ENCODE data around the gene OTOP3. TPM values are rescaled to one million over a fixed set of nuclear protein-coding genes. Genes with fewer than 3 reads are reported as not detected.

The OTOP3 gene
- total RNA-seq, 1 donor from 2014 or later: not detected

GRCh38 chr17:74916136-74916850, 19.4 kb upstream of the OTOP3 start:
- DNase-seq (ENCODE audit: low spot score): no peak

DNA sequence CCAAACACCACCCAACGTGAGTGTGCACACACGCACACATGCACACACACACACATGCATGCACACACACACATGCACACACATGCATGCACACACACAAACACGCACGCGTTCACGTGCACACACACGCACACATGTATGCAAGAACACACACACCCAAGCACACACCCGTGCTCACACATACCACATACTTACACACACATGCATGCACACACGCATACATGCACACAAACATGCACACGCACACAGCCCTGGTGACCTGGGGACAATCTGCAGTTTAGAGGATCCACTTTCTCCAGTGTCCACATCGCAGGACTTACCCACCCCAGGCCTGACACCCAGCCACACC, 18.9 kb upstream of the OTOP3 start:
- no peak for DNase-seq (ENCODE audit: low spot score)

DNA sequence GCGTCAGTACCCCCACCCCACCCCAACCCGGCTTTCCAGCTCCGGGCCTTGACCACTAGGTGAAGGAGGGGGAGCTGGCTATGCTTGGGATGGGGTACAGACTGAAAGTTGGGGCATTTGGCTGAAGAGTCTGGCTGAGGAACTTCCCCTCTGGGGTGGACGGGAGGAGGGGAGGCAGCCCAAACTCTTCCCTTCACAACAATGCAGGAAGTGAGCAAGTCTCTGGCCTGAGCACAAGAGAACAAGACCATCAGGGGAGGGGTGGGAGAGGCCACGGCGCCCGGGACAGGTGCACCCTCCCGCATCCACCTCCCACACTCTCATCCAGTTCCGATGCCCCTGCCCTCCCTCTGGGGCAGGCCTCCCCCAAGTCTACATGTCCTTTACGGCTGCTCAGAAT, 18.3 kb upstream of the OTOP3 start:
- no peak for DNase-seq (ENCODE audit: low spot score)

DNA sequence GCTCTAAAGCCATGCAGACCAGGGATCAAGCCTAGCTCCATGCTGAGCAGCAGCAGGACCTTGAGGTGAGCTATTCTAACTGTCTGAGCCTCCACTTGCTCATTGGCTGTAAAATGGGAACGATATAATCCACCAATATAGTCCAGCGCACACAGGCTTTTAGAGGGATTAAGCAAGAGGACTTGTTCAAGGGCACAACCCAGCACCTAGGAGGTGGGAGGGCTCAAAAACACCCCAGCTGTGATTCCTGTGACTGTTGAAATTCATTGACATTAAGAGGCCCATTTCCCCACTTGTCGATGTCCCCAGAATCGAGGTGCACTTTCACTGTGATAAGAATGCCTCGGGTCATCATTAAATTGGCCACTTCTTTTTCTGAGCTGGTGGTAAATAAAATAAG, 16.8 kb upstream of the OTOP3 start:
- DNase-seq (ENCODE audit: low spot score): no peak

GRCh38 chr17:74919440-74920305, 16.0 kb upstream of the OTOP3 start:
- DNase-seq (ENCODE audit: low spot score): no peak

DNA sequence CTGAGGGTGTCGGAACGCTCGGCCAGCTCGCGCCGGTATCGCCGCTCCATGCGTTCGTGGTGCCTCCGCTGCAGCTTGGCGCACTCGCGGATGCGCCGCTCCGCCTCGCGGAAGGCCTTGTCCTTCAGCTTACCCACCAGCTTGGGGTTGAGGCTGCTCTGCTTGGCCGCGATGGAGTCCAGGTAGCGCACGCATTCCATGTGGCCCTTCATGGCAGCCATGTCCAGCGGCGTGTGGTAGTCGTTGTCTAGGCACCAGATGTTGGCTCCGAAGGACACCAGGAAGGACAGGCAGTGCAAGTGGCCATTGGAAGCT, 15.4 kb upstream of the OTOP3 start:
- DNase-seq (ENCODE audit: low spot score): no peak

DNA sequence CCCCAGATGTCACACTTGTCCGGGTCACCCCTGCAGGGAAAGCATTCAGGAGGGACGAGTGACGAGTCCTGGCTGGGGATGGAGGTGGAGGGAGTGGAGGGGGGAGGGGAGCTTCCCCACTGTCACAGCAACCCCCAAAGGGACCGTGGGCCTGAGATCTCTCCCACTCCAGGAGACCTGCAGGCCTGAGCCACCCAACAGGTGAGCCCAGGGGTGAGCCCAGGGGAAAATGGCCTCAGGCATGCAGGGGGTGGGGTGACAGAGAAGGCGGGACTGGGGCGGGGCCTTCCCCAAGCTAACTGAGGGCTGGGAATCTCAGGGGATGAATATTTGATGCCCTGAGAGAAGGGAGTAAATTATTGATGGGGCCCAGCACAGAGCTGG, 15.1 kb upstream of the OTOP3 start:
- no peak for DNase-seq (ENCODE audit: low spot score)

GRCh38 chr17:74921026-74921681, 14.5 kb upstream of the OTOP3 start:
- no peak for DNase-seq (ENCODE audit: low spot score)

DNA sequence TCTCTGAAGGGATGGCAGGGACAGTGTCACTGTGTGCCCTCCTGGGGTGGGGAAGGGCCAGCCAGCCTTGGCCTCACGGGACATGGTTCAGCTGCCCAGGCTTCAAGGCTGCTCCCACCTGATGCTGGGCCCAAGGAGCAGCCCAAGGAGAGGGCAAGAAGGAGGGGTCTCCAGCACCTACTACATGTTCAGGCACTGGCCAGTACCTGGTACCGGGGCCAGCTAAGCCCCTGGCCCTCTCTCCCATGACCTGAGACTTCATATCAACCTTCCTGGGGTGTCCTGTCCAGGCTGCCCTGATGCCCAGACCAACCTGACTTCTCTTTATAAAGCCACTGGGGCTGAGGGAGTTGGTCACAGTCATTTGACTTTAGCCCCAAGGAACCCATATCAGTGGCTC, 13.9 kb upstream of the OTOP3 start:
- no peak for DNase-seq (ENCODE audit: low spot score)

DNA sequence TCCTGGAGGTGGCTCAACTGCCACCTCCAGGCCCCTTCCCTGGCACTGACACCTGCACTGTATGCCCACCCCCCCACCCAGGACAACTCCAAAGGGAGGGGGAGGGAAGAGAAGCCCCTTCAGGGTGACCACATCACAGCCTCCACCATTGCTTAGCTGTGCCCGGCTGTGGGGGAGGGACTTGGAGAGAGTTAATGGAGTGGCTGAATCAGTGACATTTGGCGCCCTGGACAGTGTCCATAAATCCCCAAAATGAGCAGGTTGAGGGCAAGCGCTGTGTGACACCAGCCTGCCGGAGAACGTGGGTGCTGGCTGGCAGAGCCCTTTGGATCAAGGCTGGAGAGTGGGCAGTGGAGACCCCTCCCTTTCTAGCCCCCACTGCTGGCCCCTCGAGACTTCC, 13.5 kb upstream of the OTOP3 start:
- DNase-seq (ENCODE audit: low spot score): no peak

DNA sequence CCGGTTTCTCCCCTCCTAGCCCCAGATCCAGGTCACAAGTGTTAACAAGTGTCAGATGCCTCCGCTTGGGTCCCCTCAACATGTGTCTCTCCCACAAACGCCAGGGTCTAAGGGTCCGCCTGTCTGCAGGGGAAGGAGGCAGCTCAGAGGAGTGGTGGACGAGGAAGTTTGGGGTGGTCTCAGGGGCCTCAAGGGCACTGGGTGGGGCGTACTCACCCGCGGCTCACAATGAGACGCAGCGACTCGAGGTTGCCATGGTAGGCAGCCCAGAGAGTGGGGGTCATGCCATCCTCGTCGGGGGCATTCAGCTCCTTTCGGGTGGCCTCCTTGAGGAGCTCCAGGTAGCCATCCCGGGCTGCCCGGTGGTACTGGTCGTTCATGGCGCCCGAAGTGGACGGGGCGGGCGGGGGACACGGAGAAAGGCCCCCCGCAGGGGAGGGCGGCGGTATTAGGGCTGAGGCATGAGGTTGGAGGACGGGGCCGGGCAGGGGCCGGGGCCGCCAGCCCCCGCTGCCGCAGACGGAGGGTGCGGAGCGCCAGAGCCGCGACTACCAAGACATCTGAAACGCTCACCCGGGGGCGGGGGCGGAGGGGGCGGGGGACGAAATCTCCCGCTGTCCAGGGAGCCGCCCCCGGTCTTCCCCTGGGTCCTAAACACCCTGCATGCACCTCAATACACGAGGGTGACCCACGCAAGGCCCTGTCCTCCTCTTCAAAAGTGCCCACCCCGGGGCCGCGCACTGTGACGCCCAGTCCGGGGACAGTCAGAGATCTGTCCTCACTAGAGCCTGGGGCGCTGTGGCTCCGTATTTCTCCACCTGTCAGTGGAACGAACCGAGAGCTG, 12.8 kb upstream of the OTOP3 start, which contains the start of gene USH1G:
Gene USH1G (minus strand): TSS at position 562 of the 844 bp plus-strand sequence. CDS start 182 bp downstream, at position 380.
- no peak for DNase-seq (ENCODE audit: low spot score)

- DNase-seq (ENCODE audit: low spot score): no peak
These were observed 12.0 kb upstream of the OTOP3 start for GRCh38 chr17:74923538-74924249.

DNA sequence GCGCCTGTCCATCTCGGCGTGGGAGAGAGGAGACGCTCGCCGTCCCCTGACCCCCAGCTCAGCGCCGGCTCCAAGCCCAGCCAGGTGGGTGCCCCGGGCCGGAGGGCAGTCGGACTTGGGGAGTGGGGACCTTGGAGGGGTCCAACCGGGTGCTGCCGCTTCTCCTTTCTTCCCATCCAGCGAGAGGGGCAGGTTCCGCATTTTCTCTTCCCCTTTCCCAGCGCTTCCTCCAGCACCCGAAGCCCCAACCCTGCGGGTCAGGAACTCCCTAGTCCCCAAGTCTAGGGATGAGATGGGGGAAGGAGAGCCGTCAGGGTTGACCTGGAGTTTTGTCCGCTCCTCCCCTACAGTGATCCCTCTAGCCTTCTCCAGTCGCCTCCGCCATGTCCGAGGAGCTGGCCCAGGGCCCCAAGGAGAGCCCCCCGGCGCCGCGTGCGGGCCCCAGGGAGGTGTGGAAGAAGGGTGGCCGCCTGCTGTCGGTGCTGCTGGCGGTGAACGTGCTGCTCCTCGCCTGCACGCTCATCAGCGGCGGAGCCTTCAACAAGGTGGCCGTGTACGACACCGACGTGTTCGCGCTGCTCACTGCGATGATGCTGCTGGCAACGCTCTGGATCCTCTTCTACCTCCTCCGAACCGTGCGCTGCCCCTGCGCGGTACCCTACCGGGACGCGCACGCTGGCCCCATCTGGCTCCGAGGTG, 11.3 kb upstream of the OTOP3 start, which contains the start of gene OTOP2:
Gene OTOP2 (plus strand): TSS at position 24 of the 699 bp plus-strand sequence. CDS start 360 bp downstream, at position 384.
- DNase-seq (ENCODE audit: low spot score): no peak

GRCh38 chr17:74925242-74925641, 10.5 kb upstream of the OTOP3 start:
- no peak for DNase-seq (ENCODE audit: low spot score)

DNA sequence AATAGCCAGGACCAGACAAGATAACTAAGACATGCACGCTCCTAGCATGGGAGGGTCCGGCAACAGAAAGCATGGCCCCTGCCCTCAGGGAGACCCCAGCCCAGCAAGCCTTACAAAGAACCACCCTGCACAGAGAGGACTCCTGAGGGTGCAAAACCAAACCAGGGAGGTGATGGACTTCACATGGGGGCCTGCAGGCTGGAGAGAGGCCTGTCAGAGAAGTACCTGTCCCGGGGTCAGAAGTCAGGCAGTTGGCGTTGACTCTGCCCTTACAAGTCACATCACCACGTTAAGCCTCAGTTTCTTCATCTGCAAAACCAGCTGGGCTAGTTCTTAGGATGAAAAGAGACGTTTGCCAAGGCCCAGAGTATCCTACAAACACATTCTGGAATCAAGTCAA, 6.9 kb upstream of the OTOP3 start:
- no peak for DNase-seq (ENCODE audit: low spot score)

DNA sequence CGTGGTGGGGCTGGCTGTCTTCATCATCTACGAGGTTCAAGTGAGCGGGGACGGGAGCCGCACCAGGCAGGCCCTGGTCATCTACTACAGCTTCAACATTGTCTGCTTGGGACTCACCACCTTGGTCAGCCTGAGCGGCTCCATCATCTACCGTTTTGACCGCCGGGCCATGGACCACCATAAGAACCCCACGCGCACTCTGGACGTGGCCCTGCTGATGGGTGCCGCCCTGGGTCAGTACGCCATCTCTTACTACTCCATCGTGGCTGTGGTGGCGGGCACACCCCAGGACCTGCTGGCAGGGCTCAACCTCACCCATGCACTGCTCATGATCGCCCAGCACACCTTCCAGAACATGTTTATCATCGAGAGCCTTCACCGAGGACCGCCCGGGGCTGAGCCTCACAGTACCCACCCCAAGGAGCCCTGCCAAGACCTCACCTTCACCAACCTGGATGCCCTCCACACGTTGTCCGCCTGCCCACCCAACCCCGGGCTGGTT, 5.1 kb upstream of the OTOP3 start:
- no peak for DNase-seq (ENCODE audit: low spot score)

DNA sequence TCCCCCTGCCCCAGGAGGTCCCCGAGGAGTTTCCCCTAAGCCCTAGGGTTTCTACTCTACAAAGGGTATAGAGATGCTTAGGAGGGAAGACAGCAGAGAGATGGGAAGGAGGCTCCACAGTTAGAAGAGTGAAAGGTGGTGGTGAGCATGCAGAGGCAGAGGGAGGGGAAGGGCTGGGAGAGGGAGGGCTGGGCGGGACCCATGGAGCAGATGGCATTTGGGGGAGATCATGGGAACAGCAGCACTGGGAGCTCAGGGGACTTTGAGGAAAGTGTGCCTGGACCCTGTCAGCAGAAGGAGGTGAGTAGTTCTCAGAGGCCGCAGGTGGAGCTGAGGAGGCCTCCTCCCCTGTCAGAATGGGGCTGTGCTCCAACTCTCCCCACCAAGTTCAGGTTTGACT, 650 bp upstream of the OTOP3 start:
- no peak for DNase-seq (ENCODE audit: low spot score)

DNA sequence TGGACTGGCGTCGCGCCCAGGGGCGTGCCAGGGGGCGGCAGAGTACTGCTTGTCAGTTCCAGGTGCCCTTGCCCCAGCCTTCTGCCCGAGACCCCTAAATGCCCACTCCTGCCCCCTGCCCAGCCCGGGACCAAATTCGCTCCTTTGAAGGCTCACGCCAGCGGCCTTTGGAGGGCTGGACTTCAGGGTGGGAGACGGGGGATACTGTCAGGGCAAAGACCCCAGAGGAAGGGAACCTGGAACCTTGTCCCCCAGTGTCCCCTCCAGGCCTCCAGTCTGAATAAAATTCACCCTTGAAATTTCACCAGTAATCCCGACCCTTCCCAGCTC, 737 bp downstream of the OTOP3 start:
- no peak for DNase-seq (ENCODE audit: low spot score)

DNA sequence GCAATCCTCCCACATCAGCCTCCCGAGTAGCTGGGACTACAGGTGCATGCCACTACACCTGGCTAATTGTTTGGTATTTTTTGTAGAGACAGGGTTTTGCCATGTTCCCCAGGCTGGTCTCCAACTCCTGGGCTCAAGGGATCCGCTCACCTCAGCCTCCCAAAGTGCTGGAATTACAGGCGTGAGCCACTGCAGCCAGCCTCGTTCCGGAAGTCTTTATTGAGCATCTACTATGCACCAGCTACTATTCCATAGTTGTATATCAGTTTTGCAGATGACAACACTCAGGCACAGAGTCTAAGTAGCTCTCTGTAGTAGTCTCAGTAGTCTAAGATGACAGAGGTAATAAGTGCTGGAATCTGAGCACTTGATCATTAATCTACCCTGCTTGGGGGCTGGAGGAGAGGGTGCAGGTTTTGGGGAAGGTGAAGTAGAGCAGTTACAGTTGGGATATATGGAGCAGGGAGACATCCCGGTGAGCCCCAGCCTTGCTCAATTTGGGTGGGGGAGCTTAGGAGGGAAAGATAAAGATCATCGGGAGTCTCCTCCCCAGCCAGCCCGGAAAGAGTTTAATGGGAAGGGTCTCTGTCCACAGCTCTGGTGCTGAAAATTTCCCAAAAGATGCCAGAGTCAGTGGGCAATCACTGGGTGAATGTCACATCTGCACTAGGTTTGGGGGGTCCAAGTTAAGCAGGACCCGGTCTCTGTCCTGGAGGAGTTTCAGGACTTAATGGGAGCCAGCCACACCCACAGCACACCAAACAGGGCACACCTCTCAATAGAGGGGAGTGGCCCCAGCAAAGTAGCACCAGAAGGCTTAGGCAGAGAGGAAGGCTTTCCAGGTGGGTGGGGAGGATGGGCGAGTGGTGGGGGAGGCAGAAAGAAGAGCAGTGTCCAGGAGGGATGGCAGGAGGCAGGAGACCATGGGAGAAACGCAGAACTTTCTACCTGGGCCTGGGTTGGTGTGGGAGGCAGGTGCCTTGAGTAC, 1.7 kb downstream of the OTOP3 start:
- DNase-seq (ENCODE audit: low spot score): no peak
